ENCODE measurements around the gene PDS5A.

- TF ChIP-seq CTCF (IDR thresholded peaks at IDR 0.05; ENCODE audit: insufficient read depth, low read length) (no peak), POLR2AphosphoS5 (IDR thresholded peaks at IDR 0.05; ENCODE audit: low read depth) (no peak), SPI1 (IDR thresholded peaks at IDR 0.05; ENCODE audit: borderline replicate concordance, low read depth) (no peak)
Observed at GRCh38 chr4:39821951-39822350, 155.8 kb downstream of the PDS5A start.

Data from HL-60 (cell line).